ENCODE measurements around the gene RNF182.

The RNF182 gene

DNA sequence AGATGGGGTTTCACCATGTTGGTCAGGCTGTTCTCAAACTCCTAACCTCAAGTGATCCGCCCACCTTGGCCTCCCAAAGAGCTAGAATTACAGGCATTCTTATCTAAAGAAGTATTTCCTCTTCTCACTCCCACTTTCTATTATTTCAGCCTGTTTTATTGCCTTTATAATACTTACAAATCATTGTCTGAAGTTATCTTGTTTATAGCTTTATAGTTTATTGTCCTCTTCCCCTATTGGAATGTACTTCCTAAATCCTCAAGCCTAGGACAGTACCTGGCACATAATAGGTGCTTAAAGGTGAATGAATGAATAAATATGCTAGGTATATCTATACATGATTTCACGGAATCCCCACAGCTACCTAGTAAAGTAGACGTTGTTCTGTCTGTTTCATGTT lies 37.8 kb upstream of the RNF182 start:
- peak; percentile 2 for DNase-seq (ENCODE audit: low read depth)
- TF ChIP-seq, protein P1, sequence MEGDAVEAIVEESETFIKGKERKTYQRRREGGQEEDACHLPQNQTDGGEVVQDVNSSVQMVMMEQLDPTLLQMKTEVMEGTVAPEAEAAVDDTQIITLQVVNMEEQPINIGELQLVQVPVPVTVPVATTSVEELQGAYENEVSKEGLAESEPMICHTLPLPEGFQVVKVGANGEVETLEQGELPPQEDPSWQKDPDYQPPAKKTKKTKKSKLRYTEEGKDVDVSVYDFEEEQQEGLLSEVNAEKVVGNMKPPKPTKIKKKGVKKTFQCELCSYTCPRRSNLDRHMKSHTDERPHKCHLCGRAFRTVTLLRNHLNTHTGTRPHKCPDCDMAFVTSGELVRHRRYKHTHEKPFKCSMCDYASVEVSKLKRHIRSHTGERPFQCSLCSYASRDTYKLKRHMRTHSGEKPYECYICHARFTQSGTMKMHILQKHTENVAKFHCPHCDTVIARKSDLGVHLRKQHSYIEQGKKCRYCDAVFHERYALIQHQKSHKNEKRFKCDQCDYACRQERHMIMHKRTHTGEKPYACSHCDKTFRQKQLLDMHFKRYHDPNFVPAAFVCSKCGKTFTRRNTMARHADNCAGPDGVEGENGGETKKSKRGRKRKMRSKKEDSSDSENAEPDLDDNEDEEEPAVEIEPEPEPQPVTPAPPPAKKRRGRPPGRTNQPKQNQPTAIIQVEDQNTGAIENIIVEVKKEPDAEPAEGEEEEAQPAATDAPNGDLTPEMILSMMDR (IDR thresholded peaks at IDR 0.05; ENCODE audit: low read length, missing control alignments), result no peak
- no peak overlapping the region for H3K4me3 ChIP-seq (replicated peaks; ENCODE audit: low read depth, low read length)

DNA sequence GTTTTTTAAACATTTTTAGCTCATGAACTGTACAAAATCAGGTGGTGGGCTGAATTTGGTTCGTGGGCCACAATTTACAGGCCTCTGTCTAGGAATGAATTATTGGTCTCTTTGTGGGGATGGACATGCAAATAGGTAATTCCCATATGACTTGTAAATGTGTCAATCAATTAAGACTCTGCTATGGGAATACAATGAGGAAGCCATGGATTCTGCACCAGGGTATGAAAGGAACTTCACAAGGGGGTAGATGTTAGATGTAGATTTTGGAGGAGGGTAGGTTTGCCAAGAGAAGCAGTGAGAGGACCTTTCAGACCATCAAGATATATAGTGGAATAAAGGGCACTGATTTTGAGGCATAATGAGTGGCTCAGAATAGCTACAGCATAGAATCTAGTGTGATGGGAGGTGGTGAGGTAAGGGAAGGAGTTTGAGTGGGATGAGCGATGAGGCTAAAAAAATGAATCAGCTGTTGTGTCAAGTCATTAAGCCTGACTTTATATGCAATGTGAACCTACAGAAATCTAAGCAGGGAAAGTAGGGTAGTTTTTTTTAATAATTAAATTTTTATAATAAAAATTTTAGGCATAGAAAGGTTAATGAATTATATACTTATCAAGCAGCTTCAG lies 32.6 kb upstream of the RNF182 start:
- TF ChIP-seq, protein P1 (IDR thresholded peaks at IDR 0.05; ENCODE audit: low read length, missing control alignments), result no peak

DNA sequence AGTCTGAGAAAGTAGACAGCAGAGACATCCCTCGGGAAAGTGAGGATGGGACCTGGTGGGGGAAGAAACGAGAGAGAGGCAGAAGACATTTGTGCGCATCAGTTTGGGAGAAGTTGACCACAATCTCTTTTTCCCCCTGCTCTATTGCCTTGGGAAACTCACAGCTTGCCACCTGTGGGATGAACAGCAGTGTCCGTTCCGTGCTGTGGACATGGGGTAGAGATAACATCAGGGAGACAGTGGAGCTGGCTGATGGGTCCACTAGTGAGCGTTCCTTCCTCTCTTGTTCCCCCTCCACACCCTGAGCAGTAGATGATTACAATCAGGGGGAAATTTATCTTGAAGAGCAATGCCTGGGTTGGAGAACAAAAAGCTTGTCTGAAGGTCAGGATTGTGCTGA lies 21.8 kb upstream of the RNF182 start:
- TF ChIP-seq, protein P1 (IDR thresholded peaks at IDR 0.05; ENCODE audit: low read length, missing control alignments), result no peak
- no peak for DNase-seq (ENCODE audit: low read depth)
- no peak overlapping the region for H3K4me3 ChIP-seq (replicated peaks; ENCODE audit: low read depth, low read length)

More for the DNA sequence above, 32.6 kb upstream of the RNF182 start:
- no peak for DNase-seq (ENCODE audit: low read depth)
- H3K4me3 ChIP-seq (replicated peaks; ENCODE audit: low read depth, low read length), result no peak overlapping the region

DNA sequence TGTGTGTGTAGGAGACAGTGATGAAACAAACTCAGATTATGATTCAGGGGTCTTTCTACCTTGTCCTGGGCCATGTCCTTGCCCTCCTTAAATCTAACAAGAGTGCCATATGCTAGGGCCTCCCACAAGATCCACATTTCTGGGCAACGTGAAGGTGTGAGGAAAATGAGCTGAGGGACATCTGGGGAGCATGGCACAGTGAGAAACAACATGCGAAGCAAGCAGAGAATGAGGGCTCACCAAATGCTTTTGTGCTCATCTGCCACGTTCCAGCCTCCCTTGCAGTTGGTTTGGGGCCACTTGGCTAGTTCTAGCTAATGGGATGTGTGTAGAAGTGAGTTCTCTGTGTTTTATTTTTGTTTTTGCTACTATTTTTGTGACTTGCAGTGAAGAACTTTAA lies 21.4 kb upstream of the RNF182 start:
- TF ChIP-seq, protein P1 (IDR thresholded peaks at IDR 0.05; ENCODE audit: low read length, missing control alignments), result no peak
- DNase-seq (ENCODE audit: low read depth), result no peak
- H3K4me3 ChIP-seq (replicated peaks; ENCODE audit: low read depth, low read length), result no peak overlapping the region

DNA sequence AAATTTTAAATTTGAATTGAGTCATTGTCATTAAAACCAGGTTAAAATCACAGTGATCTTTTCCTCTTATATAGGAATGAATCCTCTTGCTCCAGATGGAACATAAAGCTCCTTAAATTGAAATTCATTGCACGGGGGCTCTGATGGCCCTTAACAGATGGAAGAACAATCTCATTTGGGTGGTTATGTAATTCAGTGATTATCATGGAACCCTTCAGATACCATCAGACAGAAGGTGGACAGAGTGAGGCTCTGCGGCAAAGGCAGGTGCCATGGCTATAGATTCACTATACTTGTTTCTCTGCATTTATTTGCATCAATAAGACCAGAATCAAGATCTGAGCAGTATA lies 17.8 kb upstream of the RNF182 start:
- TF ChIP-seq, protein P1 (IDR thresholded peaks at IDR 0.05; ENCODE audit: low read length, missing control alignments), result no peak
- H3K4me3 ChIP-seq (replicated peaks; ENCODE audit: low read depth, low read length), result no peak overlapping the region
- DNase-seq (ENCODE audit: low read depth), result no peak

DNA sequence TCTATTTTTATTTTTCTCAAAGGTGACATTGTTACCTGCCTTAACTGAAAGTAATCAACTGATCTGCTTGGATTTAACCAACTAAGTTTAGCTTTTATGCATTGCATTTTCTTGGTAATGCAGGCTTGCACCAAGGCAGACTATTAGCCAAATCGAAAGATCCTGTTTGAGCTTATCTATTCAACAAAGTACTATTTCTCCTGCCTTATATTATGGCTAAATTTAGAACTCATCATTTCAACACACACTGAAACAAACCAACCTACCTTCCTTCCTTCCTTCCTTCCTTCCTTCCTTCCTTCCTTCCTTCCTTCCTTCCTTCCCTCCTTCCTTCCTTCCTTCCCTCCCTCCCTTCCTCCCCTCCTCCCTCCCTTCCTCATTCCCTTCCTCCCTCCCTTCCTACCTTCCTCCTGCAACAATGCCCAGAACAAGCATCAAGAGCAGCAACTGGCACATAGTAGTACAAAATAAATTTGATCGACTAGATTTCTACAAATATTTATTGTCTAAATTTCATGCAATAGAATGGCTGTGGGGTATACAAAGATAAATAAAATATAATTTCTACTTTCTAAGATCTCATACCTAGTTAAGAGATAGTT lies 17.0 kb upstream of the RNF182 start:
- no peak for DNase-seq (ENCODE audit: low read depth)
- H3K4me3 ChIP-seq (replicated peaks; ENCODE audit: low read depth, low read length), result no peak overlapping the region
- TF ChIP-seq, protein P1 (IDR thresholded peaks at IDR 0.05; ENCODE audit: low read length, missing control alignments), result no peak

DNA sequence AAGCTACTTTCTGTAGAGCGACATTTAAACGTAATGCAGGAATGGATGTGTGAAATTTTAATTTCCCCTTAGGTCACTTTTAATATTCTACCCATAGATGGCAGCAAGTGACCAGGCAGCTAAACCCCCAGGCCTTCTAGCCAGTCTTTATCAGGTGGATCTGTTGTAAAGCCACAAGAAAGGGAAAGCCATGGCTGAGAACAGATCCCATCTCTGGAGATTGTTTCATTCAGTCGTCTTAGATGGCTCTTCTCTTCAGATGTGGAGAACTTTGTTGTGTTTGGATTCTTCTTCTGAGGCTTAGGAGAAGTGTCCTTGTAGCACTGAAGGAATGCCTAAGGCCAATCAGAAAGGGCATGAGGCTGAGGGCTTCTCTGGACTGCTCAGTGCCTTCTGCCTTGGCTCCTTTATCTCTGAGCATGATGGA lies 15.8 kb upstream of the RNF182 start:
- H3K4me3 ChIP-seq (replicated peaks; ENCODE audit: low read depth, low read length), result no peak overlapping the region
- peak; percentile 76 for DNase-seq (ENCODE audit: low read depth)
- TF ChIP-seq, protein P1 (IDR thresholded peaks at IDR 0.05; ENCODE audit: low read length, missing control alignments), result peak; percentile 73
